Bronchial epithelial cell (primary cell): ENCODE measurements around the gene C12orf50. TPM values are rescaled to one million over a fixed set of nuclear protein-coding genes. Genes with fewer than 3 reads are reported as not detected.

Source experiments
- DNase-seq: peaks from one replicate; pipeline ENCODE4 v3.0.0-alpha.2; 2010; ENCODE audit warnings: low read depth
- FAIRE-seq: peaks from 2 replicates; lab custom pipeline; 2011; peaks lifted over from hg19 to GRCh38; lab: Jason Lieb, UNC
- H3K27me3 ChIP-seq: 2 replicates; pipeline ENCODE4 v1.5.1; 2011; ENCODE audit warnings: low read length; ENCODE audit not compliant: control insufficient read depth, insufficient read depth
- H3K36me3 ChIP-seq: 2 replicates; pipeline ENCODE4 v1.5.1; 2011; ENCODE audit warnings: low read length; ENCODE audit not compliant: control insufficient read depth, insufficient read depth
- H3K4me3 ChIP-seq: 2 replicates; pipeline ENCODE4 v1.5.1; 2011; ENCODE audit warnings: mild to moderate bottlenecking, low read depth, low read length, control low read depth
- total RNA-seq: library from RNA; depleted of rRNA; stranded (reverse); fragments of >200 nt; gene quantifications from 2 replicates; pipeline ENCODE4 v1.2.1, GENCODE V29; 2014
- TF ChIP-seq, protein P1 (sequence below): IDR thresholded peaks from 2 replicates; pipeline ENCODE4 v1.5.1; 2011; ENCODE audit warnings: mild to moderate bottlenecking, moderate library complexity, low read length, control low read depth, inconsistent platforms; ENCODE audit not compliant: insufficient read depth, severe bottlenecking

C12orf50 gene, protein sequence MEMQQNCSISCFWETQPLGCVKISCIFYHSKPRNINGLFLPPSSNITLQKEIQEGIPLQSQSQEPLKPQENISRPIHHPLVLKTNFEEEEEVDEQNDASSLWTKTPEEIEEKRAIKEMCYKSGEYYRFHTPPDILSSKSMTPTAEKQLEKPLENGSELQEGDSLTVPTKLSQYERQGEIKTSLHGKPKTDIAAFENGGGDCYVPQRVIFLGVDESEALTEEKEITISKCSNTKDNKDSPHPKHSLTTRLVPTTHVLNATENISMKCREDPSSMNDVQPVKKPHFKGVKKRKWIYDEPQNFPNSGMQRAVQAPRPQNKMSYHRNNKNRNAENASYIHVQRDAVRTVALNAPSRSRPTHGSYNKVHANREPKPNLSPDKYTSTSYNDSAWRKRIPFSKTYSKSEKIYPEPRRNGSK
- total RNA-seq, result not detected in 2 replicates

DNA sequence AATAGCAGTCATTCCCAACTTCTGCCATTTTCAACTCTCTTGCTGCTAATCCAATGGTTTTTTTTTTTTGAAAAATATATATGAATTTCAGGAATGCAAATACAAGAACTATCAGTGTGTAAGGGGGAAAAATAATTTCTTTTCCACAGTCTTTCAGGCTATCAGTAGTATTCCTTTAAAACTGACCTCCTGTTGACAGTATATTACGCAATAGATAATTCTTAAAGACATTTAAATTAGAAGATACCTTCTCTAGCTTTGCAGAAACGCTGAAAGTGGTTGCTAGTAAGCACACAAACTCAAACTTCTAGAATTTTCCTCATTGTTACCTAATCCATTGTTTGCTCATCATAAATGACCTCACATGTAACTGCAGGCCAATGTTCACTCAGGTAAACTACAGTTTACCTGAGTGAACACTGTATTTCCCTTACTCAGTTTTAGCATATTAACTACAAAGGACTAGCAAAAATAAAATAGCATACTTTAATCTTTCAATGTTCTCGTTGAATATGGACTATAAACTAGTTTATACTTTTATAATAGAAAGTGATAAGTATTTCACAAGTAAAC lies at the start of gene C12orf50:
TSS of gene C12orf50 (minus strand) at position 309 of the 573 bp plus-strand sequence. CDS start 2,439 bp downstream, outside the sequence.
- H3K4me3 ChIP-seq, result no peak within 1 kb of the TSS
- H3K36me3 ChIP-seq, result no peaks in the 10 kb centered on the region
- H3K27me3 ChIP-seq, result no peaks in the 10 kb centered on the region
- TF ChIP-seq, protein P1, sequence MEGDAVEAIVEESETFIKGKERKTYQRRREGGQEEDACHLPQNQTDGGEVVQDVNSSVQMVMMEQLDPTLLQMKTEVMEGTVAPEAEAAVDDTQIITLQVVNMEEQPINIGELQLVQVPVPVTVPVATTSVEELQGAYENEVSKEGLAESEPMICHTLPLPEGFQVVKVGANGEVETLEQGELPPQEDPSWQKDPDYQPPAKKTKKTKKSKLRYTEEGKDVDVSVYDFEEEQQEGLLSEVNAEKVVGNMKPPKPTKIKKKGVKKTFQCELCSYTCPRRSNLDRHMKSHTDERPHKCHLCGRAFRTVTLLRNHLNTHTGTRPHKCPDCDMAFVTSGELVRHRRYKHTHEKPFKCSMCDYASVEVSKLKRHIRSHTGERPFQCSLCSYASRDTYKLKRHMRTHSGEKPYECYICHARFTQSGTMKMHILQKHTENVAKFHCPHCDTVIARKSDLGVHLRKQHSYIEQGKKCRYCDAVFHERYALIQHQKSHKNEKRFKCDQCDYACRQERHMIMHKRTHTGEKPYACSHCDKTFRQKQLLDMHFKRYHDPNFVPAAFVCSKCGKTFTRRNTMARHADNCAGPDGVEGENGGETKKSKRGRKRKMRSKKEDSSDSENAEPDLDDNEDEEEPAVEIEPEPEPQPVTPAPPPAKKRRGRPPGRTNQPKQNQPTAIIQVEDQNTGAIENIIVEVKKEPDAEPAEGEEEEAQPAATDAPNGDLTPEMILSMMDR, result no peak
- DNase-seq, result peak; percentile 11
- no peak for FAIRE-seq

DNA sequence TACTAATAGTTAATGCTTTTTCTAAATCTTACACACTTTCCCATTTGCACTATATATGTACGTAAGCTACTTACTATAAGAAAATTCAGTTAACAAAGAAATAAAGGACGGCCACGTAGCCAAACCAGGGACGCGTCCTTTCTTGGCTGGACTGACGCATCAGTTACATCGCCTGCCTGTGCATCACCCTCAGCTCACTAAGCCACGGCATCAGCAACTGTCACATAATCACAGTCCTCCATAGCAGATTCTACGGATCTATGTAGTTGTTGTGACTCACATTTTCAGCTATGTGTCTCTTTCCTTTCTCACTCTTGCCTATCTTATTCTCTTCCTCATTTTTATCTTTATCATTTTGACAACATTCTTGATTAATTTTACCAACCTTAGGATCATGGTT lies 38.1 kb upstream of the C12orf50 start:
- no peak overlapping the region for H3K4me3 ChIP-seq
- TF ChIP-seq, protein P1, result no peak
- no peak for DNase-seq
- no peaks in the 10 kb centered on the region for H3K27me3 ChIP-seq
- no peaks in the 10 kb centered on the region for H3K36me3 ChIP-seq
- no peak for FAIRE-seq

DNA sequence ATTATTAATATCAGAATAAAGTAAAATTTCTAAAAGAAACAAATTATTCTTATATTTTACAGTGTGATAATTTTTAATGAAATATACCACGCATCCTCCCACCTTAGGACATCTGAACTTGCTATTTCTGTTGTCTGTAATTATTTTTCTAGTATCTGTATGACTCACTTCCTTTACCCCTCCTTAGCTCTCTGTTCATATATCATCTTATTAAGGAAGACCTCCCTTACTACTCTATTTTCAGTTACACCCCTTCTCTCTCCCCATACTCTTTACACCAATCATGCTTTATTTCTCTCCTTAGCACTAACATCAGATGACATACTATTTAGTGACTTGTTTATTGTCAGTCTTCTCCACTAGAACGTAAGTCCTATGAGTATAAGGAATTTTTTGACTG lies 34.2 kb upstream of the C12orf50 start:
- no peak overlapping the region for H3K4me3 ChIP-seq
- no peaks in the 10 kb centered on the region for H3K27me3 ChIP-seq
- TF ChIP-seq, protein P1, result no peak
- FAIRE-seq (no peak), DNase-seq (peak; percentile 20)
- no peaks in the 10 kb centered on the region for H3K36me3 ChIP-seq

DNA sequence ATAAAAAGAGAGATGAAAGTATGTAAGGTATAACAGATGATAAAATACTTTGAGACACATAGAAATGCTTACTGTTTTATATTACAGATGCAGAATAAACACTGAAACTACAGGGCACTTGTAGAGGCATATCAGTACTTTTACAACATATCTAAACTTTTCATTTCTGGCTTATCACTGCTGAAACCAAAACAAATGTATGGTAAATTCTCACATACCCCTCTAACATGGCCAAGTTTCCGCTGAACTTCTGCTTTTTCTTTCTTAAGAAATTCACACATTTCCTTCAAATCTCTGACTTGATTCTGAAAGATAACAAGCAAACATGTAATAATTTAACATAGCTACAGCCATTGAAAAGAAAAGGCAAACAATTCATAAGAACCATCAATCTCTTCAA lies 33.3 kb upstream of the C12orf50 start:
- no peak for FAIRE-seq
- DNase-seq, result no peak
- Histone ChIP-seq H3K27me3 (no peaks in the 10 kb centered on the region), H3K36me3 (no peaks in the 10 kb centered on the region), H3K4me3 (no peak overlapping the region)
- TF ChIP-seq, protein P1, result no peak

DNA sequence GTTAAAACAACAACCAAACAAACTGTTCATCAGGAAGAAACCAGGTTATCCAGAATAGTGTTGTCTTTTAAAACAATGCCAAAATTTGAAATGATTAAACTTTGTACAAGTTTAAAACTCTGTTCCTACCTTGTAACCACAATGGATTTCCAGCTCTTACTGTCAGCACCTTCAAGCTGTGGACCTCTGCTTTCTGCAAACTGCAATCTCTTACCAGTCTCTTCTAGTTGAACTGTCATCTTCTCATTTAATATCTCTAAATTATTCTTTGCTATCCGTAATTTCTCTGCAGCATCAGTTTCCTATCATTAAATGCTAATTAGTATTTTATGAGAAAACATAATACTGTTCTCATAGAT lies 29.5 kb upstream of the C12orf50 start:
- no peaks in the 10 kb centered on the region for H3K36me3 ChIP-seq
- TF ChIP-seq, protein P1, result no peak
- DNase-seq, result no peak
- FAIRE-seq, result no peak
- no peak overlapping the region for H3K4me3 ChIP-seq
- no peaks in the 10 kb centered on the region for H3K27me3 ChIP-seq
